GM19043 (cell line): ENCODE measurements around the gene ELMO3.

ENCODE experiments used
- ATAC-seq: cut with Tn5 transposase; IDR thresholded peaks from one replicate; pipeline ENCODE4 v1.9.1; 2021; ENCODE audit warnings: low read depth; ENCODE audit not compliant: unreplicated experiment

Gene ELMO3

DNA sequence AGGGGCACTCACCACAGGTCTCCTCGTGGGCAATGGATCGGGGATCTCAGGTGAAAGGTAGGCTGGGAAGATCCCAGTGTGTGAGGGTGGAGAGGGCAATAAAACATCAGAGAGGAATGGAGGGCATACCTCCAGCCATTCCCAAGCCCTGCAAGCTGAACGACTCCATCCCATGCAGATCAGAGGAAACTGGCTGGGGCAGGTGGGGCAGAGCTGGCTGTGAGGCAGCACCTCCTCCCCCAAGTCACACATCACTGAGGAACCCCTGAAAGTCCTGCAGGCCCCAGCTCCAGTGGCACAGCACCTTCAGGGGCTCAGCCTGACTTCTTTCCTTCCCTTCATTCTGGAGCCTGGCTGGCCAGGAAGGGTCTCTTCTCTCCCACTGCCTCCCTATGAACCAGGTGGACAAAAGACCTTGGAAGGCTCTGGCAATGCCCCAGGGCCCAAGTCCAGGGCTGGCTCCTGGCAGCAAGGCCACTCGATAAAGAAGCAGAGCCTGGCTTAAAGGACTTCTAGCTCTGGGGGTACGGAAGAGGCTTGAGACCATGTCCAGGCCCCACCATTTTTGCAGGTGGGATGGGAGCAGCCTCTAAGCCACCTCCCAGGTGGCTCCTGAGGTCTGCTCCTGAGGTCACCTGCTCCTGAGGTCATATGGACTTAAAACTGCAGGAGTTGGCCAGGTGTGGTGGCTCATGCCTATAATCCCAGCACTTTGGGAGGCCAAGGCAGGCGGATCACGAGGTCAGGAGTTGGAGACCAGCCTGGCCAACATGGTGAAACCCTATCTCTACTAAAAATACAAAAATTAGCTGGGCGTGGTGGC, 14.5 kb downstream of the ELMO3 start:
- ATAC-seq = no peak

DNA sequence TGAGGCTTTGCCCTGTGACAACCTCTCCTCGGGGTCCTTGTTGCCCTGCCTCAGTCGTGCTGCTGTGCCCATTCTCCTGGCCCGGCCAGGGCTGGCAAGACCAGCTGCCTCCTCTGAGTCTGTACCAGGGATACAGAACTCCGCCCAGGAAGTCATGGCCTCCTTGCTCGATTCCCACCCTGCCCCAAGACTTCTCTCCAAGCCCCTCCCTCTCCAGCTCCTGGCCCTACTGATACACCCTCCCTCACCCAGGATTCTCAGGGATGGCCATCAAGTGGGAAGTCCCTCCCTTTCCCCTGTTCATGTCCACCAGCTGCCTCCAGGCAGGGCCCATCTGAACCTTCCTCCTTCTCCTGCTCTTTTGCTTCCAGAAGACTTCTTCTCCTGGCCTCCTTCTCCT, 16.8 kb downstream of the ELMO3 start:
- no peak for ATAC-seq

DNA sequence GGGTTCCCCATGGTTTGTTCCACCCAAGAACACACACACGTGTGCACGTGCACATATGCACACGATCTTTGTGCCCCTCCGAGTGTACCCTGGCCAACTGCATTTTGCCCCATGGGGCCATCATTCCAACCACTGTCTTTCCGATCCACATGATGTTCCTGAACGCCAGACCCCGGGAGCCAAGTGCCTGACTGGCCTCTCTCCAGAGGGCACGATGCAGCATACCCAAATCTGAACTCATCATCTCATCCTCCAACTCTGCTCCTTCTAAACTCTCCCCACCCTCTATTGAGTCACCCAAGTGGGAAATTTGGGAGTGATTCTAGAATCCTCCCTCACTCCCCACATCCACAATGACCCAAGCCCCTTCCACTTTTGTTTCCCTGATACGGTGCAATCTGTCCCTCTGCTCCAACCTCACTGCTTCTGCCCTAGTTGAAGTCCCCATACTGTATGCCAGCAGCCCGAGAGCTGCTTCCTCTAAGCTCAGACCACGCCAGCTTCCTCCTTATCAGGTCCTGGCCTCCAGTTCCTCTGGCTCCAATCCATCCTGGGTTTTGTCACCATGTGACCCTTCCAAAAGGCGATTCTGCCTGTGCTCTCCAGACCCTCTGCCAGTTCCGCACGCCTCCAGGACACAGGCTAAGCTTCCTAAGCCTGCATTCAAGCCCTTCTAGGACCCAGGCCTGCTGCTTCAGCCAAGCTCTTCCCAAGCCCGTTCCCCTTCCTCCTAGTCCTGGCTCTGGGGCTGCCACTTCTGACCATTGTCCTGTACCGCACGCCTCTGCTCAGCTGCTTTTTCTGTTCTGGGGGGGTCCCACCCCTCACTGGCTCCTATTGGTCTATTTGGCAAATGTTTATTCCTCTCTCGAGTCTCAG, 17.9 kb downstream of the ELMO3 start:
- ATAC-seq = no peak

DNA sequence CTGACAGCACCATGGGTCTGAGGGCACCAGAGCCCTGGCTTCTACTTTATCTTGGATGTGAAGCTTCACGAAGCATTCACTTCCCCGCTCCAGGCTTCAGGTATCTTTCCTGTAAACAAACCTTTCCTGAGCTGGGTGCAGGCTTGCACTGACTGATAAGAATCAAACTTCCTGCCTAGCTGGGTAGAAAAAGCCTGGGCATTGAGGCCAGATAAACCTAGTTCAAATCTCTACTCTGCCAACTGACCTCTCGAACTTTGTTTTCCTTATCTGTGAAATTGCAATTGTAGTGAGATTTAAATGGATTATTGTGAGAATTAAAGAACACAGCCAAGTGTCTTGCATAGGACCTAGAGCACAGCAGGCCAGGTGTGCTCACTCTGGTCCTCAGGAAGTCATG, 25.1 kb downstream of the ELMO3 start:
- no peak for ATAC-seq

DNA sequence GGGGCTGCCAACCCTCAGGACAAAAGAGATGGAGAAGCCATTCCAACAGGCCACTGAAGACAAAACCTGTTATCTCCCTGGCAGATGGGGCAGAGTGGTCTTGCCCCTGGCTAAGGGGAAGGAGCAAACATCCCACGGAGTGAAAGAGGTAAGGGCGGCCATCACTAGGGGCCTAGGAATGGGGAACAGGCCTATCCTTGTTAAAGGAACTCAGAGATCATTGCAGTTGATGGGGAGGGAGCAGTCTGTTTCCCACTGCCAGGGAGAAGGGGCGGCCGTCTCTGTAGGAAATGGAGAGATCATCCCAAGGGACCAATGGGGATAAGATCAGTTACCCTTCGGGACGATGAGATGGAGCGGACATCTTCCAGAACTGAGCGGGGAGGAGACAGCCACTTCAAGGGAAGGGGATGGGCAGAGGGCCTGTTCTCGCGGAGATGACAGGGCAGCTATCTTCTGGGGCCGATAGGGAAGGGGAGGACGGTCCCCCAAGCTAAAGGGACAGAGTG, 27.4 kb downstream of the ELMO3 start:
- no peak for ATAC-seq

DNA sequence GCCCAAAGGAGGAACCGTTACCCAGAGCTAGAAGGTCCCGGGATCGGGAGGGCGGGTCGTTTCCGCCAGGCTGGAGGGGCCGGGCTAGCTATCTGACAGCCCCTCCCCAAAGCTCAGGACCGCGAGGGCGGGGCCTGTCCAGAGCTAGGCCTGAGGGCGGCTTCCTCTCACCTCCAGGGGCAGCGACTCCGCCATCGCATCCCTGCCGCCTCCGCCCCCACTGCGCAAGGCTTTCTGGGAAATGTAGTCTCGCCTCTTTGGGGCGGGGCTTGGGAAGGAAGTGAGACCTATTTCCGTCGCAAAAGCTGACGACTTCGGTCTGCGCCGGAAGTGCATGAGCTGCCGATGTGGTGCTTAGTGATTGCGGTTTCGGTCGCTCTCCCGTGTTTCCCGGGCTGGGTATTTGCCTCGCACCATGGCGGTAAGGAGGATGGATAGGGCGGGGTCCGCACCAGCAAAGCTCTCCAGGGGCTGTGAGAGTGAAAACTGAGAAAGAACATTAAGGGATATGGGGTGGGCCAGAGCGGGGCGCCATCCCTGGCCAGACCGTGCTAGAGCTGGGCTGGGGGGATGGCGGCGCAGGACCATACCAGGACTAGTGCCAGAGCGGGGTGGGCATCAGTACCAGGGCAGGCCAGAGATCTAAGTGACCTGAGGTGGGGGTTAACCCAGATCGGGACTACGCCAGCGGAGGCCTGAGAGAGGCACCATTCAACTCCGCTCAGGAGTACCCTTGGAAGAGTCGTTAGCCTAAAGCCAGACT, 28.1 kb downstream of the ELMO3 start, which contains the start of gene TMEM208:
Gene TMEM208, plus strand, starts transcription at position 327 of the 763 bp plus-strand sequence. Its CDS starts 89 bp downstream, at position 416.
- peak; percentile 92 for ATAC-seq

DNA sequence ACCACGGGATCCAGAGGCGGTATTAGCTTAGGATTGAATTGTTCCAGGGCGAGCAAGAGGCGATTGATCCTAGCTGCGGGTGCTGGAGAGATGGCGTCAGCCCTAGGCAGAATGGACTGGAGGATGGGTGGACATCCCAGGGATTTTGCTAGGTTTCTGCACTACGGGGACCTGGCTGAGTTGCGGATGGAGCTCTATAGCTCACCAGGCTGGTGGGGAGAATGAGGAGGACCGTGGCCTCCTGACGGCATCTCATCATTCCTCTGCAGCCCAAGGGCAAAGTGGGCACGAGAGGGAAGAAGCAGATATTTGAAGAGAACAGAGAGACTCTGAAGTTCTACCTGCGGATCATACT, 28.6 kb downstream of the ELMO3 start:
- no peak for ATAC-seq

DNA sequence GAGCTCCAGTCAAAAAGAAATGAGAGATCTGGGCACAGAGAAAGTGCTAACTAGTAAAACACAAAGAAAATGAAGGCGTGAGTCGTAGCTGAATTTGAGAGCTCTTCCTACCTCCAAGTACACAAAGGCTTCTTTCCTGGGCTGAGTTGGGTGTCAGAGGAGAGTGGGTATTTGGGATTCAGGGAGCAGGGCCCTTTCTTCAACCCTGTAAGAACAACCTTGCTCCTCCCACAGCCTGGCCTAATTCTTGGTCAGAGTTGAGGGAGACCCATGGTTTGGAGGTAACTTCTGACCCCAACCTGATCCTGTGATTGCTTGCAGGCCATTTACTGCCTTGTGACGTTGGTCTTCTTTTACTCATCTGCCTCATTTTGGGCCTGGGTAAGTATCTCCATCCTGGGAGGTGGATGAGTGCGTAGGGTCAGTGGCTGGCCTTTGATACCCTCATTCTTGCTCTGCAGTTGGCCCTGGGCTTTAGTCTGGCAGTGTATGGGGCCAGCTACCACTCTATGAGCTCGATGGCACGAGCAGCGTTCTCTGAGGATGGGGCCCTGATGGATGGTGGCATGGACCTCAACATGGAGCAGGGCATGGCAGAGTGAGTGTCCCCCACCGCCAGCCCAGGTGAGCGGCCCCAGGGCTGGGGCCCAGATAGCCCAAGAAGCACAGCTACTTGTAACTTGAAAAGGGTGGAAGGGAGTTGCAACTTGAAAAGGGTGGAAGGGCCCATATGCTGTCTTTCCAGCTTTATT, 29.3 kb downstream of the ELMO3 start:
- no peak for ATAC-seq

DNA sequence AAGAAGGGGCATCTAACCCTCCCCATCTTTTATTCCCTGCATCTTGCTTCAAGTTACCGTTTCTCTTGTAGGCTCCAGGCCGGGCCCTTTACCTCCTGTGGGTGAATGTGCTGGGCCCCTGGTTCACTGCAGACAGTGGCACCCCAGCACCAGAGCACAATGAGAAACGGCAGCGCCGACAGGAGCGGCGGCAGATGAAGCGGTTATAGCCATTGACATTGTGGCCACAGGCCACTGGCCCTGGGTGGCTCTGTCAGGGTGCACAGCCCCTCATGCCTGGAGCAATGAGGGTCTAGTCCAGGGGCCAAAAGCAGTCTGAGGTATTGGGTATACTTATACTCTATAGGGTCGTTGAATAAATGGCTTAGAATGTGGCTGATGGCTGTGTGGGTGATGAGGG, 30.0 kb downstream of the ELMO3 start:
- no peak for ATAC-seq

DNA sequence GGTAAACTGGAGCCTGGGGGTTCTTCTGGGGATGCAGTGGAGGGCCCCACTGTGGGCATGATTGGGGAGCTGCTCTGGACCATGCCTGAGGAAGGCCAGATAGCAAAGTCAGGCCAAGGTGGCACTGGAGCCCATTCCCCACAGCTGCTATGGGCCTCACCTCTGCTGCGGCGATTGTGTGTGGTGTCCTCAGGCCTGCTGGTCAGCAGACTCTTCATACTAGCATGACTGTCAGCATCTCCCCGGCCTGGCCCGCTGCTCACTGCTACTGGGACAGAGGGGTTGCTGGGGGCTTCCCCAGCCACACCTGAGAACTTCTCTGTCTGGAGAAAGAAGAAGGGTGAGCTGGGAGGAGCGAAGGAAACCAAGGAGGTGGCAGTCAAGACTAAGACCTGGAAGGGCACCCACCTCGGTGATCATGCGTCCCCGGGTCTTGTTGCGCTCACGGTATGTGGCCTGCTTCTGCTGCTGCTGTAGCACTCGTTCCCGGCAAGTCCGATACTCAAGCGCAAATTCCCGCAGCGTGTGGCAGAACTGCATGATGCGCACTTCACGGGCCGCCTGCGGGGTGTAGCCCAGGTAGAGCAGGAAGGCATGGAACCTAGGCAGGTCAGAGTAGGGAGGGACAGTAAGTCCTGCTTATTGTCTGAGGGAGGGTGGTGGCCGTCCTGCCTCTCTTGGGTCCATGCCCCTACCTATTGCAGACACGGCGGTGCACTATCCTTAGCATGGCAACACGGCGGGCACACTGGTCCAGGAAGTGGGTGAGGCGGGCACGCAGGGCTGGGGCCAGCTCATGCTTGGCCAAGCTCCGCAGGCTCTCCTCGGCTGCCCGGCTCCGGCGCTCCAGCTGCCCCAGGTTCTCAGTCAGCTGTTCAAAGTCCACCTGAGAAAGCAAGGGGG, 31.2 kb downstream of the ELMO3 start:
- ATAC-seq = no peak

DNA sequence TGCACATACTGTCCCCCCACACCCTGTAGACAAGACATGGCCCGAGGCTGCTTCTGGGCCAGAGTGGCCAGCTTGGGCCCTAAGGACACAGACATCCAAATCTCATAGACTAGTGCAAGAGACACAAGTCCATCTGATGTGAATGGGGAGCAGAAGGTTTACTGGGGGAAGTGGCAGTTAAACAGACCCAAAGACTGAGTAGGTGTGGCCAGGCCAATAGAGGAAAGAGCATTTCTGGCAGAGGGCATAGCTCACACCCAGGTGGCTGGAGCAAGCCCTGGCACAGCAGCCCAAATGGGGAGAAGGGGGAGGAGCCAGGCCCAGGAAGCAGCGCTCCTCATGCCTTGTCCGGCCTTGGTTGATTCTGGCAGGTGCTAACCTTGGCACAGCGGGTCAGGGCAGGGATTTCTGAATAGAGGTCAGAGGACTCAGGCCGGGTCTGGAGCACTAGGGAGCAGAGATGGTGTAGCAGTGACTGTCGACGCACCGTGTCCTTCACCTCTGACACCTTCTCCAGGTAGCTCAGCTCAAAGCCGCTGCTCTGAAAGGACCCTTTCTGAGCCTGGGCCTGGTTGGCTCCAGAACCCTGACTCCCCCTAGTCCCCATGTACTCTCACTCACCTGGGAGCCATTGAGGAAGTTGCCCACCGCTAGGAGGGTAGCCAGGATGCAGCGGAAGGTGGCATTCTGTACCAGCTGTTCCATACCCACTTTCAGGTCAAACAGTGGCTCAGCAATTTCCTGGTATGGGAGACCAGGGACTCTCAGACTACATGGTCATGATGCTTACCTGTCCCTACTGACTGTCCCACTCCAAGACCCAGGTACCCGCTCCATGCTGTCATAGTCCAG, 32.1 kb downstream of the ELMO3 start:
- no peak for ATAC-seq

DNA sequence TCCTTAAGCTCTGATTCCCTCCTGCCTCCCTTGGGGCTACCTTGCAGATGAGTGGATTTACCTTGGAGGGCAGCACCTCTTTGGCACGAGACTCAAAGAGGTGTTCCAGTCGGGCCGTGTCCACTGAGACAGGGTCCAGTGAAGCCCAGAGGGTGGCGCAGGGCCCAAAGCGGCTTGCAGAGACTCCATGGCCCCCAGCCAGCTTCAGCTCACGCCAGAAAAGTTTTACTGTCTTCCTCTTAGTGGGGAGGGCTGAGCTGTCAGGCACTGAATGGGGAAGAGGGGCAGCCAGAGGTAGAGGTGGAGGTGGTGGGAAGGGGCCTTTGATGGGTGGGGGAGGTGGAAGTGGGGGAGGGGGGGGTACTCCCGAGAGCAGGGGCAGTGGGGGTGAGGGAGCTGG, 34.7 kb downstream of the ELMO3 start:
- no peak for ATAC-seq

DNA sequence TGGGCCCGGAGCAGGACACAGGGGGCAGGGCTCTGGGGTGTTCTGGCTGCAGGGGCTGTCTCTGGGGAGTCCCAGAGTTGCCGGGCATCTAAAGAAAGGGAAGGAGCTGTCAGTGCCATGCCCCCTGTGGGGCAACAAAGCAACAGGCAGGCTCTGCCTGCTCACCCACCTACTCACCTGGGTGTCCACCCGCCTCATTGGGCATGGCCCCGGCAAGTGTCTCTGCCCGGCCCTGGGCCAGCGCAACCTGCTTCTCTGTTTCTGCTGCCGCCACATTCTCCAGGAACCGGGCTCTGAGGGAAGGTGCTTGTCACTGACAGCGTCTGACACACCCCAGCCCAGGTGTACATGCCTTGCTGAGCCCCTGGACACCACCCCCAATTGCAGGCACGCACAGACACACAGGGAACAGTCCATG, 35.3 kb downstream of the ELMO3 start:
- ATAC-seq = no peak

DNA sequence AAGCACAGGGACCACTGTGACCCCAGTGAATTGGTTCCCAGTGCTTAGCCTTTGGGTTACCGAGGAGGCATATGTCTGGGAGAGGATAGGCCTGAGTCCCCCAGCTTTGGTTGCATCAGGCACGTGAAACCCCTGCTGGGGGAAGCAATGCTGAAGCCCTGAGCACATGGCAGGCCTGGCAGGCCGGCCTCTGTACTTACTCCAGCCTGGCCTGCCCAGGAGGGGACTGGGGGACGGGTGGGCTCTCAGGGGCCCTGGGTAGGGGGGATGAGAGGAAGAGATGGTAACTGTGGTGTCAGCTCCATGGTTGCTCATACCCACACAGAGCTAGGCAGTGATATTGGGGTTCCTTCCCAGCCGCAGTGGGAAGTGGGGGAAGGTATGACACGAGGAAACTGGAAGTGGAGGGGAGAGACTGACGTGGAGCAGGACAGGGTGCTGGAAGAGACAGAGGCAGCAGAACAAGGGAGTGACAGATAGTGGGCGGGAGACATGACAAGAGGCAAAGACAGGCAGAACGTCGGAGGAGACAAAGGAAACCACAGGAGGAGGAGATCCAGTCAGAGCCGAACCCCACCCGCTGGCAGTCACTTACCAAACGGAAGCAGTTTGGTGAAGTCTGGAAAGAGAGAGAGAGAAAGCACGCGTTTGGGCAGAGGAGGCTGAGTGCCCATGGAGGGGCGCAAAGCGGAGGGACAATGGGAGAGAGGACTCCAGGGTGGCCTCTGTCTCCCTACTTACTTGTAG, 37.1 kb downstream of the ELMO3 start:
- no peak for ATAC-seq

DNA sequence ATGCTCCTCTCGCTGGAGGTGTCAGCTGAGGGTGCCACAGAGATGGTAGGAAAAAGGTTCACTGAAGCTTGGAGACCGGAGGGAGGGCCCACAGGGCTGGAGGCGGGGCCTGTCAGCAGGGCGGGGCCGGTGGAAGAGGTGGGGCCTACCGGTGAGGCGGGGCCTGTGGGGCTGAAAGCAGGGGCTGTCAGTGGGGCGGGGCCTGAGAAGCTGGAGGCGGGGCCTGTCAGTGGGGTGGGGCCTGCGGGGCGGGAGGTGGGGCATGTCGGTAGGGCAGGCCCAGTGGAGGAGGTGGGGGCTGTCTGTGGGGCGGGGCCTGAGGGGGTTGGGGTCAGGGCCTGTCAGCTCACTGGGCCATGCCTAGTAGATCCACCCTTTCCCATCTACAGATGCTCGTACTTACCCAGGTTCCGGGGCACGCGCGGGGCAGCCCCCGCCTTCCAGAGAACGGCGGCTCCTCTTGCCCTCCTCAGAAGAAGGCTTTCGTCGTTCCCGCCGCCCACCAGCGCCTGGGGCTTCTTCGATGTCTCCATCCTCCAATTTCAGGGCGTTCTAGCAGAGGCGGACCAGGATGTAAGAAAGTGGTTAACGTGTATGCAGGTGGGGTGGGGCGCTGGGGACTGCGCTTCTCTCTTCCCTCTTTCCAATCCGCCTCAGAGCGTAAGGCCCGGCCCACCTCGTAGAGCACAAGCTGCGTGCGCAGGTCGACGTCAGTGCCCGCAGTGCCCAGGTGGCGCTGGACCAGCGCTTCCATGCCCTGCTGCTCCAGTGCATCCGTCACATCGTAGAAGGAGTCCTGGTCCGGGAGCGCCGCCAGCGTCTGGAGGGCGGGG, 37.8 kb downstream of the ELMO3 start:
- no peak for ATAC-seq

DNA sequence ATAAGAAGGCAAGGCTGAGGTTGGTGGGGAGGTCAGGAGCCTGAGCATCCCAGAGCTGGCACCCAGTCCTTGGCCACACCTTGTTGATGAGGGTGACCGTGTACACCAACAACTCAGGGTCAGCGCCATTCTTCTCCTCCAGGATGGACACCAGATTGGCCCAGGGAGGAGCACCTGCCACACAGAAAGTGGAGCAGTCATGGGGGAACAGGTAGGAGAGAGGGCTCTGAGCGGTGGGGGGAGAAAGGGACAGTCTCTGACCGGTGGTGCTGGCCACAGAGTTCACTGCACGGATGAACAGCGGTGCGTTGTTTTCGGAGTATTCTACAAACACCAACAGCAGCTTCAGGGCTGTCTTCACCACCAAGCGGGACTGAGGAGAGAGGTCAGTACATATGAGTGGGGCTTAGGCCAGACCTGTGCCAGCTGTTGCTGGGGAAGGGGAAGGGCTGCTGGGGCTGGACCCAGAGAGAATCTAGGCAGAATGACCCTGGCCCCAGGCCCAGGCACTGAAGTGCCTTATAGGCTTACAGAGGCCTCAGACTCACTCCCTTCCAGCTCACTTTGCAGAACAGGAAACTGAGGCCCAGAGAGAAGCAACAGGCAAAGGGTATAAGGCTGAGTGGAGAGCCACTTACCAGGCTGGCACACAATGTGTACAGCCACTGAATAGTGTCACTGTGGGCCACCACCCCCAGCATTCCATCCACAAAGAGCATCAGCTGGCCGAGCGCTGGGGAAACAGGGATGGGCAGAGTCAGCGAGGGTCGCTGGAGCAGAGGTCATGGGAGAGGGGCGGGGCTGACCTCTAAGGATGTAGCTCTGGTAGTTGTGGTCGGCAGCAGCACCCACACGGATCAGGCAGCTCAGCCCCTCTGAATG, 38.7 kb downstream of the ELMO3 start:
- no peak for ATAC-seq
